Measurements from ENCODE around the gene ANKMY2. TPM values are rescaled to one million over a fixed set of nuclear protein-coding genes. Genes with fewer than 3 reads are reported as not detected.
"Not testable (repeated sequence)": the region's sequence is repeated elsewhere in the genome, so short reads cannot be mapped to it uniquely, and the experiment has no call there.

Gene ANKMY2
- total RNA-seq, 1 donor from 2014 or later, result 21.5 TPM

DNA sequence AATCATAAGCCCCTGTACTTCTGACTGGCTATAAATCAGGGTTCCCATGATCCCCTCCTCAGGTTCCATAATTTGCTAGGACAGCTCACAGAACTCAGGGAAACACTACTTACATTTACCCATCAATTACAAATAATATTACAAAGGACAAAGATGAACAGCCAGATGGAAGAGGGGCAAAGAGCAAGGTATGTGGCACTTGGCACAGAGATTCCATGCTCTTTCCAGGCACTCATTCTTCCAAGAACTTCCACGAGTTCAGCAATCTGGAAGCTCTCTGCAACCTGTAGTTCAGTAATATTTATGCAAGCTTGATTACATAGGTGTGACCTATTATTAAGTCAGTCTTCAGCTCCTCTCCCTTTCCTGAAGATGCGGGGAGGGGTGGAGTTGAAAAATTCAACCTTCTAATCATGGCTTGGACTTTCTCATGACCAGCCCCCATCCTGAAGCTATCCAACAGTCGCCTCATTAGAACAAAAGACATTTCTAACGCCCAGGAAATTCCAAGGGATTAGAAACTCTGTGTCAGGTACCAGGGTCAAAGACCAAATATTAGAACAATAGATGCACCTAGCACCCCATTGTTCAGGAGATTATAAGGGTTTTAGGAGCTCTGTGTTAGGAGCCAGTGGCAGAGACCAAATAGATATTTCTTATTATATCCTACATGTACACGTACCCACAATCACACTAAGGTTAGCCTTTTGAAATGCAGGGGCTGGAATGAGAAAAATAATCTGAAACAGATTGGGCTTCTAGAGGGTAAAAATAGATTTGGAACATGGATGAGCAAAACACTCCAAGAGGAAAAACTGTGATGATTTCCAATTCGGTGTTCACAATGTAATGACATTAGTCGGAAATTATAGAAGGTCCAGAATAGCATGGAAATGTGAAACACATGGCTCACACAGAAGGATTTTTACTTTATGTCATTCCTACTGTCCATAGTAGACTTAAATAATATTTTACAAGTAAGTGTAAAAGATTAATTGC, 7.0 kb downstream of the ANKMY2 start:
- ATAC-seq (ENCODE audit: poor library complexity) (no peak), DNase-seq (no peak)
- intact Hi-C loops (cut with DNase I), result no loop called here

DNA sequence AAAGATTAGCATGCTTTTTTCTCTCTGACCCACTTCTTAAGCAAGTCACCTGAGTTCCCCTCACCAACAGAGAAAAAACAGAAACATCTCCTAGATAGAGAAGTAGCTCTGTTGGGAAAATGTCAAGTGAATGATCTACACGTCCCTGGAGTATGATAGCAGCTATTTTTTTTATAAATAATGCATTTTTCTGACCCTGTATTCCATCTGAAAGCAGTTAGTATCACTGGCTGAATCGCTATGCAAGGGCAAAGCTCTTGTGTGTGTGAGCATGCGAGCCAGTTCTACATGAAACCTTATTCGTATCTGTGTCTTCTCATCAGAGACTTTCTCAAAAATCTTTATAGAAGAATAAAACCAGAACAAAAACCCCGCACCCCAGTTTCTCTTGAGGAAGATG, 8.2 kb downstream of the ANKMY2 start:
- DNase-seq (no peak), ATAC-seq (ENCODE audit: poor library complexity) (peak; percentile 30)
- intact Hi-C loops (cut with DNase I), result no loop called here

DNA sequence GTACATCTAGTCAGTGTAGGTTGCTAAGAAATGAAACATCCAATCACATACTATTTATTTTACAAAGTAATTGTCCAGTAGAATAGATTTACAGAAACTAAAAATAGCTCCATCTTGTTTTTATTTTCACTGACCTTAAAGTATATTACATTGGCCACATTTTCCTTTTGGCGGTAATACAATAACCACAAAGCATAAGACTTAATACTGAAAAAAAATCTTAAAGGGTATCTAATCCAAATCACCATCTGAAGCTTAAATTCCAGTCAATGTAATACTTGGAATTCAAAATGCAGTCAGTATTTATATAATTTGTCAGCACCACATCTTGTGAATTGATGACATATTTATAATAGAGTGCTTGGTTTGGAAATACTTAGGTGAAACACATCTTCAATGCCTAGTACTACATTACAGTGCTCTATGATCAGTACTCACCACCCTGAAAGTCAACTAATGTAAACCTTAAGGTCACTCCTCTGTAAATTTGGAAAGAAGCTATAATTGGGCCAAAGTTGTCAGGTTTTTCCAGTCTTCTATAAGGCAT, 8.9 kb downstream of the ANKMY2 start:
- ATAC-seq (ENCODE audit: poor library complexity), result peak; percentile 11
- no peak for DNase-seq

DNA sequence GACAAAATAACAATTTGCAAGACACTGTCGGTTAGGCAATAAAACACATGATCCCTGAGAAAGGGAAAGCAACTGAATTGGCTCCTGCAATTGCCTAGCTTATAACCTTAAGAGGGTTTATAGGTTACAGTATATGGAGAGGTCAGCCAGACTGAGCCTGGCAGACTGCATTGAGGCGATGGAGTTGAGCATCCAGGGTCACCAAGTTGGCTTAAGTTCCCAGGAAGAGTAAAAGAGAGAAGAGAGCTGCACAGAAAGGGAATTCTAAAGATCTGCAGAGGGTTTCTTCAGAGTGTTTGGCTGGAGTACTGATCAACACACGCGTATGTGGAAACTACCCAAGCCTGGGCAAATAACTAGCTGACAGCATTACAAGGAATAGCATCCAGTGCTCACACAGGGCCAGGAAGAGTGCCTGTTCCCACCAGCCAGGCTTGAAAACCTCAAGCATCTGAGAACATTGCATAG, 11.2 kb downstream of the ANKMY2 start:
- peak; percentile 78 for ATAC-seq (ENCODE audit: poor library complexity)
- no peak for DNase-seq

More for the DNA sequence above, 8.9 kb downstream of the ANKMY2 start:
- intact Hi-C loops (cut with DNase I), result no loop called here

DNA sequence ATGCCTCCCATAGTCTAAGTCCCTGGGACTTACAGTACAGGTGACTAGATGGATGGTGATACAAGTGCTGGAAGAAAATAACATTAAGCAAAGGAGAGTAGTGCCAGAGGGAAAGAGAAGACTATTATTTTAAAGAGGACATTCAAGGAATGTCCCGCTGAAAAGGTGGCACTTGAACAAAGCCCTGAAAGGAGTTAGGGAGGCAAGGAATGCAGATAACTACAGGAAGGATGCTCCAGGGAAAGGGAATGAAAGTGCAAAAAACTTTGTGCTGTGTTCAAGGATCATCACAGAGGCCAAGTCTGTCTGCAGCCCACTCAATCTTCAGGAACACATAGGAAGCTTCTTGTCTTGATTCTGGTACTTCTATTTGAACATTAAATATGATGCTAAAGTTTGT, 14.9 kb downstream of the ANKMY2 start:
- no peak for ATAC-seq (ENCODE audit: poor library complexity)

More for the DNA sequence above, 11.2 kb downstream of the ANKMY2 start:
- intact Hi-C loops (cut with DNase I), result no loop called here

DNA sequence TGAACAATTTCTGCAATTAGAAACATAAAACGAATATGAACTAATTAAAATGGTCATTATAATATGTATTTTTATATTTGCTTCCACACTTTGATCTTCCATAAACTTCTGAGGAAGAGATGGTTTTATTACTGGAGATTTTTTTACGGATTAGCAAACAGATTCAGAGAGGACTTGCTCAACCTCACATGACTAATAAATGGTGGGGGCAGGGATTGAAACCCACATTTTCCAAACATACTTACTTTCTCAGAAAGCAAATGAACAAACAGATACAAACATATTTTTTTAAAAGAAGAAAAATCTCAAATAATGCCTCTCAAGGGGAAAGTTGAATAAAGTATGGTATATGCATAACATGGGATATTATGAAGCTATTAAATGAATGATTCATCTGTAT, 18.3 kb downstream of the ANKMY2 start:
- ATAC-seq (ENCODE audit: poor library complexity) (no peak), DNase-seq (no peak)
- intact Hi-C loops (cut with DNase I), result no loop called here

More for the DNA sequence above, 14.9 kb downstream of the ANKMY2 start:
- DNase-seq, result no peak
- intact Hi-C loops (cut with DNase I), result no loop called here

DNA sequence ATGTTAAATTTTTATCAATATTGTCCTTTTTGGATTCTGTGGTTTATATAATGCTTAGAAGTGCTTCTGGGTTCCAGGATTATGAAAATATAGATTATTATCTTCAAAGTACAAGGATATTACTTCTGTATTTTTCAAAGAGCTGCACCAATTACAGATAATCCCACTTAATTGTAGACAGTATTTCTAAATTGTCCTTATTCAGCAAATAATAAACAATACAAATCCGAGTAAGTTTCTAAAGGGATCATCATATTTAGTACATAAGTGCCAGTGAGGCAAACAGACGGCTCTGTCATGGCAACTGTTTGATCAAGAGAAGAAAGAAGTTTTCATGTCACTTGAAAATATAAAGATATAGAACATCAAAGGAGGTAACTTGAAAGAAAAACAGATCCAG, 19.2 kb downstream of the ANKMY2 start:
- intact Hi-C loops (cut with DNase I), result no loop called here
- ATAC-seq (ENCODE audit: poor library complexity), result no peak

DNA sequence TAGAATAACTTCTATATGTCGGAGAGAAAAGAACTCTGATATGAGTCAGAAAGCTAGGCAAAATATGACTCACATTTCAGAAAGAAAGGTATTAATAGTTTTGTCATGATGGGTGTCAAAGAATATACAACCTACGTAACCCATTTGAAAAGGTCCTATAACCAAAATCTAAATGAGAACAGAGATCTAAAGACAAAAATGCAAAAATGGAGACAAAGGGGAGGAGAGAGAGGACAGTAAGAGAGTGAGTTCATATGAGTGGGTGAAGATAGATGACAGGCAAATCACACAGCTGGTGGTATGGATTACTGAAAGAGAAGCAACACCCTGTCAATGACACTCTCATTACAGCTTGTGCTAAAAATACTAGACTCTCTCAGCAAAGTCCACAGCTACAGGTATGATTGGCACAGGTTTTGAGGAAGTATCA, 25.6 kb downstream of the ANKMY2 start:
- DNase-seq (no peak), ATAC-seq (ENCODE audit: poor library complexity) (peak; percentile 55)
- intact Hi-C loops (cut with DNase I), result no loop called here

More for the DNA sequence above, 19.2 kb downstream of the ANKMY2 start:
- no peak for DNase-seq

DNA sequence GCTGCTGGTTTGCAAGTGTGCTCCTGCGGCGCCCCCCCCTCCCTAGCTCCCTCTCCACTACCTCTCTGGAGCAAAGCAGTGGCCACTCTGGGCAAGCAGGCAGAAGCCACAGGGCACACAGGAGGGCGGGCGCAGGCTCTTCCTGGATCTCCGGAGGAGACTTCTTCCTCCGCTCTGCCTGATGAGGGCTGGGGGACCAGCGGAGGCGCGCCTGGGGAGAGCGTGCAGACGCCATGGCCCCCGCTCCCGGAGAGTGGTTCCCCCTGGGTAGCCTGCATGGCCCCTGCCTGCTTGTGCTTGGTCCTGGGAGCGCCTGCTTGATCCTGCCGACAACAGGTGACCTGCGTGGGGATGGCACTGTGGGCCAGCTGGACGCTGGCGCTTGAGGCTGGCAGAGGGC, 29.0 kb downstream of the ANKMY2 start:
- intact Hi-C loops (cut with DNase I), result no loop called here
- ATAC-seq (ENCODE audit: poor library complexity) (no peak), DNase-seq (no peak)

DNA sequence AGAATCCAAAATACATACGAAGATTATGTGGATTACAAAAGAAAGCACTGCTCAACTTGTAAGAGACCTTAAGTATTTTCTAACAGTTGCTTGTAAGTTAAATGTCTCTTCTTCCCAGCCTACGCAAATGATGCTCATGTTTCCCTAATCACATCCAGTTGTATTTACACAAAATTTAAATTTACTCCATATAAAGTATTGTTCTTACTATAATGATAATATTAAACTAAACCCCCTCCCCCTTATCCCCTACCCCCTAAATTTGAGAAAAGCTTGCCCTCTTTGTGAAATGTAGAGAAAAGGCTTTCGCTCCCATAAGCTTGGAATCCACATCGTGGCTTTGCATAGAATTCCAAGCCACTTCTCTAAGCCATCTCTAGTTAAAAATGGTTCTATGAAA, 29.4 kb downstream of the ANKMY2 start:
- intact Hi-C loops (cut with DNase I), result no loop called here
- no peak for DNase-seq
- no peak for ATAC-seq (ENCODE audit: poor library complexity)

DNA sequence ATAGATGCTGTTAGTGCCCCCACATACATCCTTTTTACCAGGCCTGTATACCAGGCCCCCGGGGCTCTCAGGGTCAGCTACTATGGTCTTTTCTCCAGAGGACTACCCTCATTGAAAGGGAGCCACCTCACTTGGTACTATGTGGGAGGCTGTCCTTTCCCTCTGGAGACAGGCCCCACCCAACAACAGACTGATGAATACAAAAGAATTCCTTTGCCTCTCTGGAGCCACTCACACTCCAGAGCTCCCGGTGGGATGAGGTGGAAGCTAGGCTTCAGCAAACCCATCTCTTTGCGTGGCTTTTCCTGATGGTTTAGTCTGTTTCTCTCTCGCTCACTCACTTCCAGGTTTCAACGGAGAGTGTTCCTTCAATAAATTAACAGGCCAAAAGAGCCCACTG, 30.3 kb downstream of the ANKMY2 start:
- DNase-seq (no peak), ATAC-seq (ENCODE audit: poor library complexity) (no peak)
- intact Hi-C loops (cut with DNase I), result no loop called here

DNA sequence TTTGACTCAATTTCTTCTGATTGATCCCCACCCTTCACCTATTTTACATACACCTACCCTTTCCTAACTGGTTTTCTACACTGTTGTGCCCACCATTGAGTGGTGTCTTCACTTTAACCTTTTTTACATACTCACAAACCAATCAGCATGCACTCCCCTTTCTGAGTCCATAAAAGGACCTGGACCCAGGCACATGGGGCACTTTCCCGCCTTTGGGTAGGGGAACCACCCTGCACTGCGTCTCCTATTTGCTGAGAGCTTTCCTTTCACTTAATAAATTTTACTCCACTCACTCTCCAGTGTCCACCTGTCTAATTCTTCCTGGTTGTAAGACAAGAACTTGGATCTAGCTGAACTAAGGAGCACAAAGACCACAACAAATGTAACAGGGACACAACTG, 33.8 kb downstream of the ANKMY2 start:
- DNase-seq (no peak), ATAC-seq (ENCODE audit: poor library complexity) (no peak)
- intact Hi-C loops (cut with DNase I), result no loop called here

DNA sequence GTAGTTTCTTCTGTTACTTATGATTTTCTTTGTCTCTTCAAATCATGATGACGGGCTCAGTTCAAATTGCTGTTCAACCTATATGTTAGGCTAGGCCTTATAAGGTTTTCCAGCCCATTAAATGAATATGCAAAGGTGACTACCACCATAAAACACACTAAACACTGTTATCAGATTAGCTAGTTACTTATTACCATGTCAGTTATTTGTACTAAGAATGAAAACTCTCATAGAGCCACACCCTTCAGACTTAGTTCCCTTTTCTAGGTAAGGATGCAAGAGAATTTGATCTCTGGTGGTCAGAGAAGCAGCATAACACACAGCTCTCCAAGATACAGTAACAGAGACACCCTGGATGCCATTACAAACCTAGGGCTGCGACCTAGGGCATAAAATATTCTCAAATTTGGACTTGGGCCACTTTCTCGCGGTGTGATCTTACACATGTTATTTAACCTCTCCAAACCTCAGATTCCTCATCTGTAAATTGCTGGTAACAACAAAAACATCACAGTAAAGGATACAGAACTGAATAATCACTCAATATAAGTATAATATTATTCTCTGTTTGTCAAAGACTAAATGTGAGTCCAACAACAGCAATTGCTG, 35.6 kb downstream of the ANKMY2 start:
- no peak for DNase-seq
- ATAC-seq (ENCODE audit: poor library complexity), result no peak
- intact Hi-C loops (cut with DNase I), result no loop called here

DNA sequence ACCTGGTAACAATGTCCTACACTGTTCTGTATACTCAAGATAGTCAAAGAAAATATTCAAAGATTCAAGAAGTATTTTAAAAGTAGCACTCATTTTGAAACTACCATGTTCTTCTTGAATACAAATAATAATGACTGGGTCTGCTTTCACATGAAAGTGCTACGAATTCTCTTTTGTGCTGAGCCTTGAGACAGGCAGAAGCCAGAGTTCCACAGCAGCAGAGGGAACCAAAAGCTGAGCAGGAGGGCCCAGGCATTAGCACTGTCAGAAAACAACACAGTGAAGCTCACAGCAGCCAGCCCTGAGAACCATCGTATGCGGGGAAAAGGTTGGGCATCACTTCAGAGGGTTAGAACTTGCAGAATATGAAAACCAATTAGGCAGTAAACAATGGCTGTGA, 38.9 kb downstream of the ANKMY2 start:
- ATAC-seq (ENCODE audit: poor library complexity) (no peak), DNase-seq (no peak)
- intact Hi-C loops (cut with DNase I), result no loop called here

DNA sequence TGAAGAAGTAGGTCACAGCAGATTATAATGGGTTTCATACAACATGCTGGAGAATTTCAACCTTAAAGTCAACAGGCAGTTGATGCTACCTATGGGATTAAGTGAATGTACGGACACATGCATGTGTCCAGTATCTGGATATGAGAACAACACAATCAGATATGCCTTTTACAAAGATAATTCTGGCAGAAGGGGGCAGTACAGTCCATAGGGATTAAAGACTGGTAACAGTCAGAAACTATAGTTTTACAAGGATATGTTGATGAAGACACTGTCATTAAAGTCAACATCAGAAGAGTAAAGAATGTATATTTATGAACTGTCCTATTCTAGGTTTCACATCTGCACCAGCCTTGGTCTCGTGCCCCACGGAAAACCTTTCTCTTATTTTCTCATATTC, 41.5 kb downstream of the ANKMY2 start:
- intact Hi-C loops (cut with DNase I), result no loop called here
- no peak for ATAC-seq (ENCODE audit: poor library complexity)
- DNase-seq, result no peak

DNA sequence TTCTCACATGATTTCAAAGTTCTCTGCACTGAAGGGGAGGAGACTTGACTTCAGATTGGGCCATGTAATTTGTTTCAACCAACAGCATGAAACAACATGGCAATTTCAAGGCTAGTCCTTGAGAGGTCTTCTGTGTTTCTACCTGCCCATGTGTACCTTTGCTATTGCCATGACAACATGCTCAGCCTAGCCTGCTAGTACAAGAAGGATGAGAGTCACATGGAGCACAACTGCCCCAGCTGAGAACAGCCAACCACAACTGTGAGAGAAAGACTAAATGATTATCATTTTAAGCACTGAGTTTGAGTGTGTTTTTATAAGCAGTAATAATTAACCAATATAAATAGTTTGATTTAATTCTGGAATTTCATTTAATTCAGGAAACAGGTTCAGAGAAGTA, 41.9 kb downstream of the ANKMY2 start:
- intact Hi-C loops (cut with DNase I), result no loop called here
- DNase-seq (no peak), ATAC-seq (ENCODE audit: poor library complexity) (no peak)

DNA sequence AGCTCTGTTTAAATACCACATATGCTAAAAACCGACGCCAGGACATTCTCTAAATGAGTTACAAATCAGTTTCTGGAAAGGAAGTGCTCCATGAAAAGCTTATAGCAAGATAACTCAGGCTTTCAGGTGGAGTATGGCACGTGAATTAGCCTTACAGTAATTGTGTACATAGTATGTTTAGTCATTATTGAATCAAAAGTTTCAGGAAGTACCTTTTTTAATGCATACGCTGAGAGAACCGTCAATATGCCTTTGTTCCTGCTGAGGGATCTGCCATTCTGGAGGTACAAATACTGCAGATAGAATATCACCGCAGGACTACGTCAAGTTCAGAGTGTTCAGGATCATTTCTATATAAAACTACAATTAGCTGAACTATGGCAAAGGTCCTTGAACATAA, 45.7 kb downstream of the ANKMY2 start:
- intact Hi-C loops (cut with DNase I), result no loop called here

DNA sequence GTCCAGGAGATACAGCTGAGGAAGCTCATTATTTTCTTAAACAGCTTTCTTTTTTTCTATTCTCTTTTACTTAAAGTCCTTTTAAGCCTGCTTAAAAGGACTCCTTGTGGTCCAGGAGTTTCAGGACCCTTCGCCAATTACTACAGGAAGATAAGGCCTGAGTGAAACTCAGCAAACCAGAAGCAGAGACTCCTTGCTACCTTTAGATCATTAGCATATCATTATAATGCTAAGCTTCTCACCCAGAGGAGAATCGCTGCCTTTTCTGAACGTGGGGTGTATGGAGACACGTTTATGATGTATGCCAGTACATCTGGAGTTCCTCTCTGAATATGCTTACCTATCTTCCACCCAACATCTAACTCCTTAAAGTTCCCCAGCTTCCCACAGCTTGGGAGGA, 47.5 kb downstream of the ANKMY2 start:
- ATAC-seq (ENCODE audit: poor library complexity), result no peak
- no peak for DNase-seq
- intact Hi-C loops (cut with DNase I), result no loop called here

More for the DNA sequence above, 45.7 kb downstream of the ANKMY2 start:
- ATAC-seq (ENCODE audit: poor library complexity) (no peak), DNase-seq (no peak)

DNA sequence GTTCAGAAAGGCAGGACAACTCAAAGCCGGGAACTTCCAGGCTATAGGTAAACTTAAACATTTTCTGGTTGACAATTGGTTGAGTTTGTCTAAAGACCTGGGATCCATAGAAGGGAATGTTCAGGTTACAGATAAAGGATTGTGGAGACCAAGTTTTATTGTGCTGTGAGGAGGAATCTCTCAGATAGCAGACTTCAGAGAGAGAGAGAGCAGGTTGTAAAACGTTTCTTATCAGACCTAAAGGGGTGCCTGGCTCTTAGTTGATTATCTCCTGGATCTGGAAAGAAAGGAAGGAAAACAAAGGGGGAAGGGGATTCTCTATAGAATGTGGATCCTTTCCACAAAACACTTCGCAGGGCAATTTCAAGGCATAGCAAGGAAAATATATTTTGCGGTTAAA, 50.0 kb downstream of the ANKMY2 start:
- DNase-seq; intact Hi-C loops (cut with DNase I); ATAC-seq (ENCODE audit: poor library complexity): not testable (repeated sequence)

DNA sequence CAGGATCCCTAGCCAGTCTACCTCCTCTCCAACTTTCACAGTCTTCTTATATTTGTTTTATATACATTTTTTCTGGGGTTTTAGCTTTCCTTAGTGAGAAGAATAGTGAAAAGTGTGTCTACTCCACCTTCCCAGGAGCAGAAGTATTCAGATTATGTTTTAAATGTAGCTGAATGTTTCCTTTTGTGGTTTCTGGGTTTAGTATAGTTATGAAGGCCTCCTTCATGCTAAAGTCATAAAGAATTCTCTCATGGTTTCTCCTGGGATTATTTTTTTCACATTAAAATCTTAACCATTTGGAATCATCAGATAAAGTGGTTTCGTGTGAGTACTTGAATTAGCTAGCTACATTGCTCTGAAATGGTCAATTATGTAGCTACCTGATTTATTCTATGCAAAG, 50.9 kb downstream of the ANKMY2 start:
- DNase-seq (no peak), ATAC-seq (ENCODE audit: poor library complexity) (no peak)
- intact Hi-C loops (cut with DNase I), result no loop called here
